MM.1S (cell line): ENCODE measurements around the gene GJA8.

Source experiments
- CTCF ChIP-seq: fragments of 300-600 bp; sonication (generic); IDR thresholded peaks from 2 replicates; pipeline ENCODE4 v1.5.1; 2016; ENCODE audit warnings: antibody characterized with exemption, low read length, mixed read lengths
- EZH2 ChIP-seq: fragments of 300-600 bp; sonication (generic); optimal IDR thresholded peaks from 2 replicates; pipeline ENCODE3; 2017; ENCODE audit warnings: low read depth, mild to moderate bottlenecking, antibody characterized with exemption, low read length, mixed read lengths

DNA sequence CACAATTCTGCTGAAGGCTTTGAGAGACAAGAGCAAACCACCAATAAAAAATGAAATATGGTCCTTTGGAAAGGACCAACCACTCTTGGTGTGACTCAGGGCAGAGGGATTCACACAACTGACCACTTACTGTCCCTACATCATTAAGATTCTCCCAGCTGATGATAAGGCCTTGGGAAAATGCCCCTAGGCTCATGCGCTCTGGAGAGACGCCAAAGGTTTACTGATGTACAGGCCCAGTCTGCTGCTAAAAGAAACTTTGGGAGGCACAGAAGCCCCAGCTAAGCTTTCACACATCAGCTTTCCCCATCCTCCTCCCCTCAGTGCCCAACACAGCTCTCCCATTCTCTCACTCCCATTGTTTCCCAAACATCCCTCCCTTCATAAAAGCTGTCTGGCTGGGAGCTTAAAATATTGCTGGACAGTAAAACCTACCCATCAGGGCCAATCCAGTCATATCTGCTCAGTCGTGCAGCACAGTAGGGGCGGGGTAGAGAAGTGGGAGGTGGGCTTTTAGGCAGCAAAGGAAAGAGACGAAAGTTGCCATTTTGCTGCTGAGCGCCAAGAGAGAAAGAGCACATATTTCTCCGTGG is at the start of gene GJA8:
- no peak for TF ChIP-seq CTCF
- no peak for TF ChIP-seq EZH2
